Measurements from ENCODE around the gene RFTN1.

RFTN1 gene

DNA sequence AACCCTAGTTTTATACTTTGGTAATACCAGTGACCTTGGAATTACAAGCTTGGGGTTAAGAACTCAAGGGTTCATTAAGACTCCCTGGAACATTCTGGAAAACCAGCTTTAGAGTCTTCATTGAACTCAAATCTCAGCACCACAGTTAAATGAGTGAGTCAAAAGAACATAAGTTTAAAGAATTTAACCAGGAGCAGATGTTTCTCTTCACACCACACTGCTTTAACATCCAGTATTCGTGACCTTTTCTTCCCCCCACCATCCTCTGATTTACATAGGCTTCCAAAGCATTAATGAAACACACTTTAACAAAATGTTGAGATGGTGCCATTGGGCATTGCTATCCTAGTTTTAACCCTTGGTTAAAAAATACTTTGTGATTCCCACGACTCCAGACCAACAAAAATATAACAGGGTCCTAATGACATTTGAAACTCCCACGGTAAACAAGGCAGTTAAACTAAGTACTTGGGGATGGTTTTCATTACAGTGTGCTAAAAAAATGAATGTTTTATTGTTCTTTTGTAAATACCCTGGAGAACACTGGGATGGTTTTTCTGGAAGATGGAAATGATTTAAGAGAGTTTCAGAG lies 124.6 kb downstream of the RFTN1 start:
- TF ChIP-seq, protein P1, sequence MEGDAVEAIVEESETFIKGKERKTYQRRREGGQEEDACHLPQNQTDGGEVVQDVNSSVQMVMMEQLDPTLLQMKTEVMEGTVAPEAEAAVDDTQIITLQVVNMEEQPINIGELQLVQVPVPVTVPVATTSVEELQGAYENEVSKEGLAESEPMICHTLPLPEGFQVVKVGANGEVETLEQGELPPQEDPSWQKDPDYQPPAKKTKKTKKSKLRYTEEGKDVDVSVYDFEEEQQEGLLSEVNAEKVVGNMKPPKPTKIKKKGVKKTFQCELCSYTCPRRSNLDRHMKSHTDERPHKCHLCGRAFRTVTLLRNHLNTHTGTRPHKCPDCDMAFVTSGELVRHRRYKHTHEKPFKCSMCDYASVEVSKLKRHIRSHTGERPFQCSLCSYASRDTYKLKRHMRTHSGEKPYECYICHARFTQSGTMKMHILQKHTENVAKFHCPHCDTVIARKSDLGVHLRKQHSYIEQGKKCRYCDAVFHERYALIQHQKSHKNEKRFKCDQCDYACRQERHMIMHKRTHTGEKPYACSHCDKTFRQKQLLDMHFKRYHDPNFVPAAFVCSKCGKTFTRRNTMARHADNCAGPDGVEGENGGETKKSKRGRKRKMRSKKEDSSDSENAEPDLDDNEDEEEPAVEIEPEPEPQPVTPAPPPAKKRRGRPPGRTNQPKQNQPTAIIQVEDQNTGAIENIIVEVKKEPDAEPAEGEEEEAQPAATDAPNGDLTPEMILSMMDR (IDR thresholded peaks at IDR 0.05; ENCODE audit: insufficient read depth, low read length, missing control alignments) = no peak
- CTCF ChIA-PET = no interaction called here

DNA sequence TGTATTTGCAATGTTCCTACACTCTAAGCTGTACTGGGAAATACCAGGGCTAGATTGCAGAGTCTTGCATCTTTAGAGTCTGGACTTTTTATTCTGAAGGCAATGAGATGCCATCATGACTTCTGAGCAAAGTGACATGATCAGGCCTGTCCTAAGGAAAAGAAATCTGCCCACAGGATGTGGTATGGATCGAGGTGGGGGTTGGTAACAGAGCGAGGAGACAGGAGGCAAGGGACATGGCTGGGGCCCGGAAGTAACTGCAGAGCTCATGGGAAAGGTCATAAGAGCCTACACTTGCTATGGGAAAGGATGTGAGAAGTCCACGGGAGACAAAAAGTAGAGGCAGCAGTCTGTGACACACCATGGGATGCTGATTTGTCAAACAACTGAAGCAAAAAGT lies 126.9 kb downstream of the RFTN1 start:
- TF ChIP-seq, protein P1 (IDR thresholded peaks at IDR 0.05; ENCODE audit: insufficient read depth, low read length, missing control alignments) = no peak
- CTCF ChIA-PET = interaction anchor here (0.7 to 1.4 kb wide), 2 partner anchors 12 to 121 kb away, joined by 3 to 4 read pairs; no protein-coding TSS in a partner anchor
- POLR2A ChIA-PET = no interaction called here
- no peak for DNase-seq (ENCODE audit: low read depth, low spot score)
- H3K4me3 ChIP-seq (ENCODE audit: low read depth, low read length) = no peak overlapping the region

More for the DNA sequence above, 124.6 kb downstream of the RFTN1 start:
- H3K4me3 ChIP-seq (ENCODE audit: low read depth, low read length) = no peak overlapping the region
- DNase-seq (ENCODE audit: low read depth, low spot score) = no peak
- POLR2A ChIA-PET = no interaction called here

DNA sequence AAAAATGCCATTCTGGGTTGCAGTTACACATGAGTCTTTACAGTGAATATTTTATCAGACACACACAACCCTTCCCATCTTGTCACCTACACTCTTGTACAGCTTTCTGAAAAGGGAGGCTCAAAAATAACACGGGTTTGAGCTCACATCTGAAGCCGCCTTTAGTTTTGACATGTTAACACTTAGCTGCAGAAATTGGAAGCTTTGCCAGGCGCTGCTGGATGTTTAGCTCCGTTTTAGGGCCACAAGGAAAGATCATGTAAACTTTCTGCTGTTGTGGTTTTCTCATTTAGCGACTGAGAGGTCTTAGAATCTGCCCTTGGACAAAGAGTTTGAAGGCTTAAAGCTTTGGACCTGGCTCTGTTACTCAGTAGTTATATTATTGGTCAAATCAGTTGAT lies 128.3 kb downstream of the RFTN1 start:
- TF ChIP-seq, protein P1 (IDR thresholded peaks at IDR 0.05; ENCODE audit: insufficient read depth, low read length, missing control alignments) = no peak
- H3K4me3 ChIP-seq (ENCODE audit: low read depth, low read length) = no peak overlapping the region
- DNase-seq (ENCODE audit: low read depth, low spot score) = no peak
- POLR2A ChIA-PET = no interaction called here
- CTCF ChIA-PET = interaction anchor here (0.9 to 1.0 kb wide), 2 partner anchors 10 to 185 kb away, joined by 3 read pairs; no protein-coding TSS in a partner anchor

DNA sequence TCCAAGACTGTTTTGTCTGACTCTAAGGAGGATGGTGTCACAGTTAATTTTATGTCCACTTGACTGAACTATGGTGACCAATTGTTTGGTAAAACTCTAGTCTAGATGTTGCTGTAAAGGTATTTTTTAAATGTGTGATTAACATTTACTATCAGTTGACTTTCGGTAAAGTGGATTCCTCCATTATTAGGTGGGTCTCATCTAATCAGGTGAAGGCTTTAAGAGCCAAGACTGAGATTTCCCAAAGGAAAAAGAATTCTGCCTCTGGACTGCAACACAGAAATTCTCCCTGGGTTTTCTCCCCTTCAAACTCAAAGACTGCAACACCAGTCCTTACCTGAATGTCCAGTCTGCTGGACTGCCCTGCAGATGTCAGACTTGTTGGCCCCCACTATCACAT lies 129.6 kb downstream of the RFTN1 start:
- ChIA-PET POLR2A (no interaction called here), CTCF (no interaction called here)
- no peak for DNase-seq (ENCODE audit: low read depth, low spot score)
- TF ChIP-seq, protein P1 (IDR thresholded peaks at IDR 0.05; ENCODE audit: insufficient read depth, low read length, missing control alignments) = no peak
- H3K4me3 ChIP-seq (ENCODE audit: low read depth, low read length) = no peak overlapping the region

DNA sequence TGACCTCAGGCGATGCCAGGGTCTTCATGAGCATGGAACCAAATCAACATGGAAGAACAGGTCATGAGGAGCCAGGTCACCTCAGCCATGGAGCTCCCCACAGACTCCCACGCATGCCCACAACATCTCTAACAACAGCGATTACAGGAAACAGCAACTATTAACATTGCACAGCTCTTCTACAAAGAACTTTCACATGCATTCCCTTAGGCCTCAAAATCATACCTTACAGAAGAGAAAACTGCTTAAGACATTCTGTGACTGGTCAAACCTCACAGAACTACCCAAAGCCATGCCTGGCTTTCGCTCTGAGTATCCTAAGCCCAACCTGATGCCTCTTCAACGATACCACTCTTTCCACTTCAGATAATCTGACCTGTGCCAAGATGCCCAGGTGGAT lies 130.7 kb downstream of the RFTN1 start:
- DNase-seq (ENCODE audit: low read depth, low spot score) = no peak
- CTCF ChIA-PET = no interaction called here

DNA sequence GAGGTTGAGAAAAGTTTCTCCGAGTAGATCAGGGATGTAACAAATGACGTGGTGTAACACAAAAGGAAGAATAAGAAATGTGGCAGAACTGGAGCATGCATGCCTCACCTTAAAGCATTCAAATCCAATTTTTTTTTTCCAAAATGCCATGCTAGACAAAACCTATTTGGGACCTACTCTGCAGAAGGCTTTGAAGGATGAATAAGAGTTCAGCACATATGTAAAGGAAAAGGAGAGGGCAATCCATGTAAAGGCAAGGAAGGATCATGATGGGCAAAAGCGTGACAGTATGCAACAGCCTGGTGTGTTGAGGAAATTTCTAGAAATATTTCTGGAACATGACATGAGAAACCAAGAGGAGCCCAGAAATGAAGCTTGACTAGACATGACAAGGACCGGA lies 132.1 kb downstream of the RFTN1 start:
- TF ChIP-seq, protein P1 (IDR thresholded peaks at IDR 0.05; ENCODE audit: insufficient read depth, low read length, missing control alignments) = no peak
- no peak overlapping the region for H3K4me3 ChIP-seq (ENCODE audit: low read depth, low read length)
- CTCF ChIA-PET = interaction anchor here (1.2 kb wide), 1 partner anchor 10 kb away, joined by 4 read pairs; no protein-coding TSS in a partner anchor
- no peak for DNase-seq (ENCODE audit: low read depth, low spot score)
- POLR2A ChIA-PET = no interaction called here

More for the DNA sequence above, 130.7 kb downstream of the RFTN1 start:
- H3K4me3 ChIP-seq (ENCODE audit: low read depth, low read length) = no peak overlapping the region
- TF ChIP-seq, protein P1 (IDR thresholded peaks at IDR 0.05; ENCODE audit: insufficient read depth, low read length, missing control alignments) = no peak
- POLR2A ChIA-PET = no interaction called here

Data from AG04449 (cell line).